Effector memory CD4-positive, alpha-beta T cell (primary cell): ENCODE measurements around the gene MARCHF5.

Experiments
- DNase-seq, 3 donors: peaks; one replicate each; pipeline ENCODE4 v3.0.0-alpha.2; 2020
- H3K27ac ChIP-seq: 2 replicates; pipeline ENCODE4 v1.7.0; 2013; ENCODE audit warnings: mild to moderate bottlenecking, low read length, moderate library complexity; ENCODE audit not compliant: insufficient read depth, poor library complexity, severe bottlenecking
- H3K27me3 ChIP-seq: replicated peaks from 2 replicates; pipeline ENCODE4 v1.7.0; 2013; ENCODE audit warnings: mild to moderate bottlenecking, low read length; ENCODE audit not compliant: insufficient read depth, control insufficient read depth, poor library complexity, severe bottlenecking
- H3K36me3 ChIP-seq: 2 replicates; pipeline ENCODE4 v1.7.0; 2013; ENCODE audit warnings: mild to moderate bottlenecking, low read length, moderate library complexity; ENCODE audit not compliant: control insufficient read depth, insufficient read depth
- H3K4me1 ChIP-seq: 2 replicates; pipeline ENCODE4 v1.7.0; 2013; ENCODE audit warnings: low read length, mild to moderate bottlenecking; ENCODE audit not compliant: control insufficient read depth, insufficient read depth, poor library complexity, severe bottlenecking
- H3K4me3 ChIP-seq: 2 replicates; pipeline ENCODE4 v1.7.0; 2013; ENCODE audit warnings: low read length, low read depth, mild to moderate bottlenecking; ENCODE audit not compliant: insufficient read depth, poor library complexity, severe bottlenecking
- H3K9me3 ChIP-seq: 2 replicates; pipeline ENCODE4 v1.7.0; 2013; ENCODE audit warnings: mild to moderate bottlenecking, low read length, moderate library complexity; ENCODE audit not compliant: control insufficient read depth

MARCHF5 gene

DNA sequence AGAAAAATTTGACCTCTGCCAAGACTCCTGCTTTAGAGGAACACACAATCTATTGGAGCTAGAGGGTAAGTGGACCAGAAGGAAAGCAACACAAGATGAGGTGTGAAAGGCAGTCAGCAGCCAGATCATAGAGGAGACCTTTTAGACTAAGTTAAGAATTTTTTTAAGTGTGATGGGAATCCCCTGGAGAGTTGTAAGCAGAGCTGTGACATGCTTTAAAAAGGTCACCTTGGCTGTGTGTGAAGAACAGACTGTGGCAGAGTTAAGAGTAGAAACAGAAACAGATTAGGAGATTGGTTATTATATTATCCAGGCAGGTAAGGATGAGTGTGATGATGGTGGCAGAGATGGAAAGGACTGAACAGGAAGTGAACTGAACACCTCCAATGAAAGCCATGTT lies 23.6 kb upstream of the MARCHF5 start:
- no peaks in the 10 kb centered on the region for H3K36me3 ChIP-seq
- no peak overlapping the region for H3K4me3 ChIP-seq
- no peak for DNase-seq
- H3K4me1 ChIP-seq: no peaks in the 10 kb centered on the region
- H3K27ac ChIP-seq: no peak overlapping the region
- H3K9me3 ChIP-seq: no peaks in the 10 kb centered on the region
- H3K27me3 ChIP-seq: no peaks in the 10 kb centered on the region

DNA sequence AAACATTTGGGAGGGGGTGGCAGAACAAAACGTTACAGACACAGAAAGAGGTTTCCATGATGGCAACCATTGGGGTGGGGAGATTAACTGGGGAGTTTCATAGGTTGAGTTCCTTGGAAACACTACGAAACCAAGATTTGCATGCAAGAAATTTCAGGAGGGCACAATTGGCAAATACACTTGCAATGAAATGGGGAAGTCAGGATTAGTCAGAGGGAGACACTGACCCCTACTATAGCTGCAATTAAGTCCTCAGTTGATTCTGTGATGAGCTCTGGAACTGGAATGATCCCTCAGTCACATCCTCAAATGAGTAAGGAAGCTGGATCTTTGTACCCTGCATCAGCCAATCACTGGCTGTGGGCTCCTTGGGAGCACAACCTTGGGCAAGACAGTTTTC lies 22.2 kb upstream of the MARCHF5 start:
- Histone ChIP-seq H3K36me3 (no peaks in the 10 kb centered on the region), H3K9me3 (no peaks in the 10 kb centered on the region), H3K4me1 (no peaks in the 10 kb centered on the region), H3K27me3 (no peaks in the 10 kb centered on the region), H3K27ac (no peak overlapping the region), H3K4me3 (no peak overlapping the region)
- no peak for DNase-seq

DNA sequence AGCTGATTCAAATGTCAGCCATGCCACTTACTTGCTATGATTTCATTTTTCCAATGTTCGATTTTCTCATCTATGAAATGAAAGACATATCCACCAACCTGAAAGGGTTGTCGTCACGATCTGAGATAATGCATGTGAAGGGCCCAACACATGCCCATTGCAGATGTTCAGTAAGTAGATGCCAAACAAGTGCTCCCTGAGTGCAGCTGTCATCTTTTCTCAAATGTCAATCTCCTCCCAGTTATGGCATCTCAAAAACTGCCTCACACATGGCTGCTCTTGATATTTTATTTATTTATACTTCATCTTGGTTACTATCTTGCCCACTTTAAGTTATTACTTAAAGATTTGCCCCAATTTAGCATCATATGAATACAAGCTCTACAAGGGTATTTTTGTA lies 16.9 kb upstream of the MARCHF5 start:
- Histone ChIP-seq H3K4me1 (no peaks in the 10 kb centered on the region), H3K9me3 (no peaks in the 10 kb centered on the region)

DNA sequence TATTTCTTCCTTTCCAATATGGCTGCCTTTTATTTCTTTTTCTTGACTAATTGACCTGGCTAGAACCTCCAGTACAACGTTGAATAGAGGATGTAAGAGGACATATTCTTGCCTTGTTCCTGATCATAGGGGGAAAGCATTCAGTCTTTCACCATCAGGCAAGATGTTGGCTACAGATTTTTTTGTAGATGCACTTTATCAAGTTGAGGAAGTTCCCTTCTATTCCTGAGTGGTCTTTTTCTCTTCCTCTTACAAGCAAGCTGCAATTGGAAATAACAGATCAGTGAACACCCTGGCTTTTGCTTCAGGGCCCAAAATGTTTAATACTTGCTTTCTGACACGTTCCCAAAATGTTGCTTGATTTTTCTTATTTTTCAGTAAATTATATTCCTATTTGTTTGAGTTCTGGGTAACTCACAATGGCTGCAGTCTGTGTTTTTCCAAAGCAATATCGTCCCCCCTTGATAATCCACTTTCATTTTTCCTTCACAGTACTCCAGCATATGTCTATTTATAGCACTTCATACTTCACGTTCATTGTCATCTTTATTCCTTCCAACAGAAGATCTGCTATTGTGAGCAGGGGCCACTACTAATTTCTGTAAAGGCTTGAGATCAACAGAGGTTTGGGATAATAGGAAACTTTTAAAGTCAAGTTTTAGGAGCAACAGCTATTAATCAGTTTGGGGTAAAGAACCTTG lies 11.8 kb upstream of the MARCHF5 start:
- Histone ChIP-seq H3K4me3 (no peak overlapping the region), H3K36me3 (no peaks in the 10 kb centered on the region), H3K4me1 (no peaks in the 10 kb centered on the region), H3K27me3 (no peaks in the 10 kb centered on the region), H3K9me3 (no peaks in the 10 kb centered on the region), H3K27ac (no peak overlapping the region)
- DNase-seq: no peak

More for the DNA sequence above, 16.9 kb upstream of the MARCHF5 start:
- Histone ChIP-seq H3K27me3 (no peaks in the 10 kb centered on the region), H3K27ac (no peak overlapping the region), H3K4me3 (no peak overlapping the region), H3K36me3 (no peaks in the 10 kb centered on the region)
- DNase-seq: no peak

DNA sequence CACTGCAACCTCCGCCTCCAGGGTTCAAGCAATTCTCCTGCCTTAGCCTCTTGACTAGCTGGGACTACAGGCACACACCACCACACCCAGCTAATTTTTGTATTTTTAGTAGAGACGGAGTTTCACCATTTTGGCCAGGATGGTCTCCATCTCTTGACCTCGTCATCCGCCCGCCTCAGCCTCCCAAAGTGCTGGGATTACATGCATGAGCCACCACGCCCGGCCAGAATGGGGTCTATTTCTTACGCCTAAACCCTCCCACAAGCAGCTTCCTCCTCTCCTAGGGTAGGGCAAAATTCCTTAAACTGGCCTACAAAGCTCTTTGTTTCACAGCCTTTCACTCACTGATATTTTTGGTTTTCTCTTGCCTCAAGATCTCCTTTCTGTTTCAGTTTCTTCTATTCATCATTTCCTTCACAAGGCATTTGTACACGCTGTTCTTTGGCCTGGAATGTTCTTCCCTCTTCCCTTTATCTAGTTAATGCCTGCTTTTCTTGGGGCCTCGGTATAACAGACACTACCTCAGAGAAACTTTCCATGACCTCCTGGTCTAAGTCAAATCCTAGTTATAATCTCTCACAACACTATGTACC lies 6.8 kb upstream of the MARCHF5 start:
- no peaks in the 10 kb centered on the region for H3K4me1 ChIP-seq
- no peak overlapping the region for H3K27ac ChIP-seq
- no peaks in the 10 kb centered on the region for H3K9me3 ChIP-seq
- H3K27me3 ChIP-seq: no peaks in the 10 kb centered on the region
- H3K4me3 ChIP-seq: no peak overlapping the region
- no peaks in the 10 kb centered on the region for H3K36me3 ChIP-seq
- DNase-seq: no peak

DNA sequence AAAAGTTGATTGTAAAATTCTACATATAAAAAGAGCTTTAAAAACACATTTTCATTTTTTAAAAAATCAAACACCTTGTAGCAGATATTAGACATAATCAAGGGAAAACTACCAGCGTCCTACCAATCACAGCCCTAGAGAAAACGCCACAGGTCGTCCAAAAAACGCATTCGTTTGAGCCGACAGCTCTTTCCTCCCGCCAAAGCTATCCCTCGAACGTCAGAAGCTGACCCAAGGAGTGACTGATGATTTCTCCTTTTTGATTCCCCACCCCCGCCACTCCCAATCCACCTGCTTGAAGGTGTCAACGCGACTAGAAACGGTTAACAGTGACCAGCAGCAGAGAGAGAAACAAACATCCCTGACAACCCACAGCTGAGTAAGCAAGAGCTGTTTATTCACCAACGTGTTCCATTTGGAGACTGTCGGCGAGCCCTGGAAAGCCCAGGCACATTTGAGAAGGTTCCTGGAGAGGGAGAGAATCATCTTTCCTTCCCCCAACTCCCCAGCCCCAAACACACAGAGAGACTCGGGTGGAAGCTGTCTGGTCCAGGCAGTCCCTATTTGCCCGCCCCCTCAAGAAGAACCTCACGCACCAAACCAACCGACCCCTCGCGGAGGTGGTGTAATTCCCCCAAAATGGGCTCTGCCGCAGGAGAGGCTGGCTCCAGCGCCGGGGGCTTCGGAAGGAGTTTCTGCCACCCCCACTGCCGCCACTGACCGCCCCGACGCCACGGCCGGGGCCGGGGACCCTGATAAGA lies 711 bp upstream of the MARCHF5 start:
- Histone ChIP-seq H3K4me1 (no peaks in the 10 kb centered on the region), H3K36me3 (no peaks in the 10 kb centered on the region), H3K4me3 (peak overlapping the region; percentile 100), H3K9me3 (no peaks in the 10 kb centered on the region), H3K27me3 (no peaks in the 10 kb centered on the region), H3K27ac (peak overlapping the region; percentile 84)
- peak; percentile 12 to 31 (median 13) for DNase-seq

DNA sequence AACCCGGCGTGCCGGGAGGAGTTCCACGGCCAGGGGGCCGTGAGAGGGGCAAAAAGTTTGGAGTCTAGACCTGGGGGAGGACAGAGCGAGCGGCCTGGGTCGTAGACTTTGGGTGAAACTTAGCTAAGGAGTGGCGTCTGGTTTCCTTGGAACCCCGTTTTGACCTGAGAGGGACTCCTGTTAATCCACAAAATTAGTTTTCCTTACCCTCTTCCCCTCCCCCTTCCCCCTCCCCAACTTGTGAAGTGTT lies 574 bp downstream of the MARCHF5 start:
- no peak for DNase-seq
- no peaks in the 10 kb centered on the region for H3K27me3 ChIP-seq
- H3K4me1 ChIP-seq: no peaks in the 10 kb centered on the region
- peak overlapping the region; percentile 84 for H3K27ac ChIP-seq
- H3K4me3 ChIP-seq: peak overlapping the region; percentile 100
- H3K36me3 ChIP-seq: no peaks in the 10 kb centered on the region
- H3K9me3 ChIP-seq: no peaks in the 10 kb centered on the region

DNA sequence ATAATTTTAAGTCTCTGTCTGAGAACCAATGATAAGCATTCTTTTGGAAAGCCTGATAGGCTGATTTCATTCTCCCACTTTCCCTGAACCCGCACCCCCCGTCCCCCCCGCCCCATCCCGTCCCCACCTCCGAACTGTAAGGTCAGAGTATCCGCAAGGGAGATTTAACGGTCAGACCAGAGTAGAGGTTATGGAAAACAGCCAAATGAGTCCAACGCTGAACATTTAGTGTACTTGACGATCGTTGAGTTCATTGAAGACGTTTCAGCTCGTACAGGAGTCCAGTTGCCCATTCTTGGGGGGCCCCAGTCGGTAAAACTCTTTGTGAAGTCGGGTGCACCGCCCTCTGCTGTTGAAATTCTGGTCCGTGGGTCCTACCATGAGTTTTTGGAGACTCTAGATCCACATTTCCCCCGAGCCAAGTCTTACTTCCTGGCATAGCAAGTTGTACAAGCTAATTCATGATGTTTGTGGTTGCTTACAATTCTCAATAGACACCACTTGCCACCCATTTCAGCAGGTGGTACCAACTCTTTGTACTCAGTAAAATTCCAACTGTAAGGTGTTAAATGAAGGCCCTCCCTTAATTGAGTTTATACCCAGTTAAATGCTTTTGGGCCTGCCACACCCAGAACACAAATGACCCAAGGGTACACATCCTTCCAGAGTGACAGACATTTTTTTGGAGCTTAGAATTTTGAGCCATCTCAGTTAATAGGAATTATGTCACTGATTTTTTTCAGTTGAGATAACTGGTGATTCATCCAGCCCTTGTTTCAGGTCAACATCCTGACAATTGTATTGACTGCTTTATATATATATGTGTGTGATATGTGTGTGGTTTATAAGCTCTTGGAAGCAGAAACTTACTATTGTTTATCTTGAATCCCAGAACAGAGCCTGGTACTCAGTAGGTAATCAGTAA lies 1.2 kb downstream of the MARCHF5 start:
- peak in 1 of 3 donors; percentile 10 for DNase-seq
- Histone ChIP-seq H3K4me3 (peak overlapping the region; percentile 100), H3K27ac (peak overlapping the region; percentile 84), H3K36me3 (no peaks in the 10 kb centered on the region), H3K9me3 (no peaks in the 10 kb centered on the region), H3K27me3 (no peaks in the 10 kb centered on the region), H3K4me1 (no peaks in the 10 kb centered on the region)

DNA sequence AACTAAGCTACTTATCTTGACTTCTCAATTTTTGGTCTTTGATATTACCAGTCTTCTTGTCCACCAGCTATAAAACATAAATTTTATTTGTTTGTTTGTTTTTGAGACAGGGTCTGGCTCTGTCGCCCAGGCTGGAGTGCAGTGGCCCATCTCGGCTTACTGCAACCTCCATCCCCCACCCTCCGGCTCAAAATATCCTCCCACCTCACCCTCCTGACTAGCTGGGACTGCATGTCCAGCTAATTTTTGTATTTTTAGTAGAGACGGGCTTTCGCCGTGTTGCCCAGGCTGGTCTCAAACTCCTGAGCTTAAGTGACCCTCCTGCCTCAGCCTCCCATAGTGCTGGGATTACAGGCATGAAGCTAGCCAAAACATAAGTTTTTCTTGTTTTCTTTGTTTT lies 7.5 kb downstream of the MARCHF5 start:
- H3K36me3 ChIP-seq: no peaks in the 10 kb centered on the region
- no peak overlapping the region for H3K27ac ChIP-seq
- H3K4me1 ChIP-seq: no peaks in the 10 kb centered on the region
- H3K9me3 ChIP-seq: no peaks in the 10 kb centered on the region
- no peak overlapping the region for H3K4me3 ChIP-seq
- no peaks in the 10 kb centered on the region for H3K27me3 ChIP-seq
- no peak for DNase-seq
